ENCODE results near the gene MPV17. TPM values are rescaled to one million over a fixed set of nuclear protein-coding genes. Genes with fewer than 3 reads are reported as not detected.
A peak's percentile ranks its signal among the peaks of the same experiment; 100 is the strongest.

MPV17 gene
- polyA plus RNA-seq, 2 of the 4 experiments (the other 2 are of a cell fraction): 67.7 to 130 TPM

- TF ChIP-seq ZSCAN20 (CRISPR knock-in tag; IDR thresholded peaks at IDR 0.05) (no peak), EHMT2 (IDR thresholded peaks at IDR 0.05; ENCODE audit: low read depth) (no peak), MAFK (IDR thresholded peaks at IDR 0.05; ENCODE audit: partially characterized antibody) (no peak), KDM5A (IDR thresholded peaks at IDR 0.05) (peak; percentile 91), CHD2 (IDR thresholded peaks at IDR 0.05; ENCODE audit: low read length, partially characterized antibody) (peak; percentile 55), CBX8 (IDR thresholded peaks at IDR 0.05) (no peak), JUN (IDR thresholded peaks at IDR 0.05) (peak; percentile 86 to 90; a peak in 4 of 5 replicates), RARB (CRISPR knock-in tag; IDR thresholded peaks at IDR 0.05) (no peak), TP53 (CRISPR knock-in tag; IDR thresholded peaks at IDR 0.05) (0 out of 2 replicates have a peak, but pooled peaks have one; percentile 75), MAX (IDR thresholded peaks at IDR 0.05) (peak; percentile 98), HMGXB4 (CRISPR knock-in tag; IDR thresholded peaks at IDR 0.05; ENCODE audit: borderline replicate concordance) (no peak), GATA3 (IDR thresholded peaks at IDR 0.05; ENCODE audit: borderline replicate concordance) (peak; percentile 13; the same call in 1 of the 2 replicates), ATOH8 (CRISPR knock-in tag; IDR thresholded peaks at IDR 0.05; ENCODE audit: low read depth) (no peak), RFX5 (IDR thresholded peaks at IDR 0.05) (no peak), CHD4 (IDR thresholded peaks at IDR 0.05; ENCODE audit: borderline replicate concordance) (no peak), PHF8 (IDR thresholded peaks at IDR 0.05; ENCODE audit: borderline replicate concordance, low read depth) (peak; percentile 73; the same call in 1 of the 2 replicates), NR3C1 (IDR thresholded peaks at IDR 0.05) (no peak), HOXA7 (CRISPR knock-in tag; IDR thresholded peaks at IDR 0.05) (0 out of 2 replicates have a peak, but pooled peaks have one; percentile 22), RNF2 (IDR thresholded peaks at IDR 0.05; ENCODE audit: borderline replicate concordance, low read depth) (no peak), JUNB (IDR thresholded peaks at IDR 0.05) (no peak), NPAS2 (CRISPR knock-in tag; IDR thresholded peaks at IDR 0.05; ENCODE audit: borderline replicate concordance) (no peak), POLR2AphosphoS2 (conservative IDR thresholded peaks at IDR 0.05; ENCODE audit: low read length) (no peak), KDM1A (IDR thresholded peaks at IDR 0.05; ENCODE audit: low read depth) (no peak), SMC3 (IDR thresholded peaks at IDR 0.05) (no peak), E2F6 (IDR thresholded peaks at IDR 0.05; ENCODE audit: borderline replicate concordance, low read depth) (peak; percentile 92), RAD21 (conservative IDR thresholded peaks at IDR 0.05 in 1 of 2, IDR thresholded peaks at IDR 0.05 in 1 of 2) (no peak), FOSL2 (IDR thresholded peaks at IDR 0.05) (no peak), FOSL2 (CRISPR knock-in tag; IDR thresholded peaks at IDR 0.05) (peak; percentile 25; the same call in 1 of the 2 replicates), HDAC2 (IDR thresholded peaks at IDR 0.05) (peak; percentile 88; the same call in 1 of the 2 replicates), ESRRA (IDR thresholded peaks at IDR 0.05; ENCODE audit: borderline replicate concordance, low read length) (no peak), EP300 (IDR thresholded peaks at IDR 0.05) (no peak), EHF (CRISPR knock-in tag; IDR thresholded peaks at IDR 0.05) (no peak), ZC3H11A (IDR thresholded peaks at IDR 0.05) (no peak), RCOR1 (IDR thresholded peaks at IDR 0.05; ENCODE audit: low read depth, low read length) (no peak), MYC (IDR thresholded peaks at IDR 0.05; ENCODE audit: borderline replicate concordance, low read length) (peak; percentile 97)
Measured at GRCh38 chr2:27356382-27357181, 33.7 kb upstream of the MPV17 start, which contains the start of gene GTF3C2 (continued).
